ENCODE data around the gene GAS2L2.

GRCh38 chr17:35765086-35765710 lies 12.2 kb upstream of the GAS2L2 start:
- no peak for TF ChIP-seq CTCF (conservative IDR thresholded peaks at IDR 0.05)
- TF ChIP-seq EZH2 (IDR thresholded peaks at IDR 0.05; ENCODE audit: low read depth) = no peak

Data from PC-9 (cell line).